Measurements from ENCODE around the gene EME1.

GRCh38 chr17:50337956-50338355, 35.1 kb upstream of the EME1 start:
- TF ChIP-seq CTCF (IDR thresholded peaks at IDR 0.05) (no peak), EP300 (IDR thresholded peaks at IDR 0.05) (no peak)
